ENCODE measurements around the gene POLA1. TPM values are rescaled to one million over a fixed set of nuclear protein-coding genes. Genes with fewer than 3 reads are reported as not detected.

The POLA1 gene
- total and polyA plus RNA-seq, 2 donors (not counting 1 experiment from before 2014, with no cell fraction given): 3.0 to 16.3 TPM

DNA sequence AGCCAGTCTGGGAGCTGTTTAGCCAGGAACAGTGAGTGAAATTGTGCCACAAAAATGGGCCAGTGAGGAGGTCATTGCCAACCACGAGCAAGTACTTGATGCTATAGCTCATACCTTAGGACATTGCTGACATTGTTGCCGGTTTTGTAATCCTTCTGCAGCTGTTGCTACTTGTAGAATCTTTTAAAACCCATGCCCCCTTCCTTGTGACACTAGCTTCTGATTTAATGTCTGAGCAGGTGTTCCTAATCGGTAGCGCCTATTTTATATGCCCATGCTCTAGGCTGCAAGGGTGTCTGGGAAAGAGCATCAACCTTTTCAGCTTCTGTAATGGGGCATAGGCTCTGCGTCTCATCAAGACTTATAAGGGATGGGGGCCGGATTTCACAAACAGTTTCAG is 2.6 kb downstream of the POLA1 start:
- H3K9me3 ChIP-seq (ENCODE audit: control extremely low read depth in 1 of 3, control insufficient read depth in 2 of 3, insufficient read depth in 1 of 3, low read length in 2 of 3): no peaks in the 10 kb centered on the region
- H3K9ac ChIP-seq (ENCODE audit: low read length): no peak overlapping the region
- ATAC-seq (ENCODE audit: low read depth) (no peak), DNase-seq (no peak)
- ChIA-PET CTCF (interaction anchor here (1.0 kb wide), 1 partner anchor 24 kb away, joined by 3 read pairs; no protein-coding TSS in a partner anchor), POLR2A (no interaction called here)
- H3K4me1 ChIP-seq (ENCODE audit: control insufficient read depth in 2 of 2, insufficient read depth in 2 of 2, low read length in 2 of 2): peaks cover 7 to 9% of the 10 kb centered on the region in 2 donors
- no peak overlapping the region for H3K27ac Mint-ChIP-seq
- H3K4me3 ChIP-seq (ENCODE audit: control extremely low read depth in 1 of 5, extremely low read depth in 1 of 5, insufficient read depth in 1 of 5, low read depth in 2 of 5, low read length in 4 of 5): no peak overlapping the region
- no peak overlapping the region for H3K4me3 Mint-ChIP-seq
- peaks cover 17% of the 10 kb centered on the region for H3K4me1 Mint-ChIP-seq
- no peak overlapping the region for H2AFZ ChIP-seq (ENCODE audit: insufficient read depth, low read depth, low read length, poor library complexity, severe bottlenecking)
- no peaks in the 10 kb centered on the region for H3K9me3 Mint-ChIP-seq (ENCODE audit: insufficient read depth)
- H4K20me1 ChIP-seq (ENCODE audit: control insufficient read depth, insufficient read depth, low read length, poor library complexity, severe bottlenecking): no peaks in the 10 kb centered on the region
- no peak for TF ChIP-seq CTCF (IDR thresholded peaks at IDR 0.05)
- no peak for TF ChIP-seq EZH2 (IDR thresholded peaks at IDR 0.05; ENCODE audit: borderline replicate concordance, insufficient read depth, low read depth, low read length, poor library complexity, severe bottlenecking)
- H3K27me3 ChIP-seq (replicated peaks in 1 of 4; ENCODE audit: control extremely low read depth in 1 of 4, control insufficient read depth in 3 of 4, insufficient read depth in 4 of 4, low read length in 3 of 4): no peaks in the 10 kb centered on the region
- H3K79me2 ChIP-seq (ENCODE audit: control insufficient read depth, insufficient read depth, low read length): peaks cover 20% of the 10 kb centered on the region
- intact Hi-C loops (cut with micrococcal nuclease): loop anchor here (10.0 kb wide), 1 partner anchor 79 kb away; no protein-coding TSS in a partner anchor
- no peak overlapping the region for H3K4me2 ChIP-seq (replicated peaks; ENCODE audit: low read depth, low read length, poor library complexity, severe bottlenecking)
- H3K27ac ChIP-seq (ENCODE audit: low read length in 2 of 2): no peak overlapping the region
- peaks cover 0 to 5% of the 10 kb centered on the region in 2 experiments for H3K36me3 ChIP-seq (replicated peaks in 1 of 2; ENCODE audit: control extremely low read depth in 1 of 2, control insufficient read depth in 1 of 2, extremely low read depth in 1 of 2, insufficient read depth in 2 of 2, low read length in 1 of 2)
- no CpG with 5 or more reads among the region's 6 CpGs for WGBS (ENCODE audit: insufficient coverage)
- no peaks in the 10 kb centered on the region for H3K27me3 Mint-ChIP-seq

GRCh38 chrX:24702362-24703184 is 8.9 kb downstream of the POLA1 start:
- no CpG with 5 or more reads among the region's 3 CpGs for WGBS (ENCODE audit: insufficient coverage)
- peaks cover 2 to 22% of the 10 kb centered on the region in 2 experiments for H3K36me3 ChIP-seq (replicated peaks in 1 of 2; ENCODE audit: control extremely low read depth in 1 of 2, control insufficient read depth in 1 of 2, extremely low read depth in 1 of 2, insufficient read depth in 2 of 2, low read length in 1 of 2)
- Mint-ChIP-seq H3K9me3 (ENCODE audit: insufficient read depth) (no peaks in the 10 kb centered on the region), H3K27ac (no peak overlapping the region), H3K4me1 (no peaks in the 10 kb centered on the region), H3K27me3 (no peaks in the 10 kb centered on the region), H3K4me3 (no peak overlapping the region)
- H3K9me3 ChIP-seq (ENCODE audit: control extremely low read depth in 1 of 3, control insufficient read depth in 2 of 3, insufficient read depth in 1 of 3, low read length in 2 of 3): no peaks in the 10 kb centered on the region
- no peak for DNase-seq
- no peaks in the 10 kb centered on the region for H3K27me3 ChIP-seq (replicated peaks in 1 of 4; ENCODE audit: control extremely low read depth in 1 of 4, control insufficient read depth in 3 of 4, insufficient read depth in 4 of 4, low read length in 3 of 4)
- intact Hi-C loops (cut with micrococcal nuclease): no loop called here
- ChIA-PET POLR2A (no interaction called here), CTCF (no interaction called here)
- no peak overlapping the region for H3K4me2 ChIP-seq (replicated peaks; ENCODE audit: low read depth, low read length, poor library complexity, severe bottlenecking)
- H3K9ac ChIP-seq (ENCODE audit: low read length): no peak overlapping the region
- no peaks in the 10 kb centered on the region for H3K4me1 ChIP-seq (ENCODE audit: control insufficient read depth in 2 of 2, insufficient read depth in 2 of 2, low read length in 2 of 2)
- no peak overlapping the region for H3K4me3 ChIP-seq (ENCODE audit: control extremely low read depth in 1 of 5, extremely low read depth in 1 of 5, insufficient read depth in 1 of 5, low read depth in 2 of 5, low read length in 4 of 5)
- H3K27ac ChIP-seq (ENCODE audit: low read length in 2 of 2): no peak overlapping the region
- ATAC-seq (ENCODE audit: low read depth): no peak
- no peaks in the 10 kb centered on the region for H4K20me1 ChIP-seq (ENCODE audit: control insufficient read depth, insufficient read depth, low read length, poor library complexity, severe bottlenecking)
- TF ChIP-seq CTCF (IDR thresholded peaks at IDR 0.05): no peak
- no peak for TF ChIP-seq EZH2 (IDR thresholded peaks at IDR 0.05; ENCODE audit: borderline replicate concordance, insufficient read depth, low read depth, low read length, poor library complexity, severe bottlenecking)
- no peaks in the 10 kb centered on the region for H3K79me2 ChIP-seq (ENCODE audit: control insufficient read depth, insufficient read depth, low read length)
- H2AFZ ChIP-seq (ENCODE audit: insufficient read depth, low read depth, low read length, poor library complexity, severe bottlenecking): no peak overlapping the region

Data from B cell (primary cell).